Kasumi-1 (cell line): ENCODE data around the gene ALPK1.
"Not testable (repeated sequence)": the region's sequence is repeated elsewhere in the genome, so short reads cannot be mapped to it uniquely, and the experiment has no call there.

Experiments used
- DNase-seq, 2 experiments: peaks; one replicate each; lab custom pipeline; 2025; lab: John Stamatoyannopoulos, UW

The ALPK1 gene

DNA sequence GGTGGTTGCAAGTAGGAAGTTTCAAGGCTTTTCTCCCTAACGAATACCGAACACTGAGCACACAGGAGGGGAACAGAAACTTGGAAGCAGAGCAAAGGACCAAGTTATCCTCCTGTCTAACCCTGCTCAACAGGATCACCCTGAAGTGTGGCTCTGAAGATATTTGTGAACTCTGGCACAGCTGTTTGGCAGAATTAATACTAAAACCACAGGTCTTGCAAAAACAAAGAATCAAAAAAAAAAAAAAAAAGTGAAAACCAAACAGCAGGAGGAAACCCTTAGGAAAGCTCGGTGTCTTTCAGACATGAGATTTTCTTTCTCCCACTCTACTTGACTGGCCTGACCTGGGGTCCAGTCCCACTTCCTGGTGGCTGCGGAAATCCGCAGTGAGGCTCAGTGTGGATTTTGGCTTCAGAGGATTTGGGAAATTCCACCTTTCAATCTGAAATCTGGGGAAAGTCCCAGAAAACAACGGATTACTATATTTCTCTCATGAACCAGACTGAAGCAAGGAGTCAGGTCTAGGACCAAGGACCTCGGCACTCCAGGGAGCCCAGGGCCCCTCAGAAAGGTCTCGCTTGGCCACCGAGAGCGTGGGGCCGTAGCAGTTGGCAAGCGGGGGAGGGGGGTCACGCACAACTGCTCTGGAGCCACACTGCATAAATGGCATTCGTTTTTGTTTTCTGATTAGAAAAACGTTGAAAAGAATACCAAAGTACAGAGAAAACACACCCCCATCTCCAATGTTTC is 12.3 kb upstream of the ALPK1 start:
- DNase-seq, result peak in 1 of 2 experiments; percentile 15

DNA sequence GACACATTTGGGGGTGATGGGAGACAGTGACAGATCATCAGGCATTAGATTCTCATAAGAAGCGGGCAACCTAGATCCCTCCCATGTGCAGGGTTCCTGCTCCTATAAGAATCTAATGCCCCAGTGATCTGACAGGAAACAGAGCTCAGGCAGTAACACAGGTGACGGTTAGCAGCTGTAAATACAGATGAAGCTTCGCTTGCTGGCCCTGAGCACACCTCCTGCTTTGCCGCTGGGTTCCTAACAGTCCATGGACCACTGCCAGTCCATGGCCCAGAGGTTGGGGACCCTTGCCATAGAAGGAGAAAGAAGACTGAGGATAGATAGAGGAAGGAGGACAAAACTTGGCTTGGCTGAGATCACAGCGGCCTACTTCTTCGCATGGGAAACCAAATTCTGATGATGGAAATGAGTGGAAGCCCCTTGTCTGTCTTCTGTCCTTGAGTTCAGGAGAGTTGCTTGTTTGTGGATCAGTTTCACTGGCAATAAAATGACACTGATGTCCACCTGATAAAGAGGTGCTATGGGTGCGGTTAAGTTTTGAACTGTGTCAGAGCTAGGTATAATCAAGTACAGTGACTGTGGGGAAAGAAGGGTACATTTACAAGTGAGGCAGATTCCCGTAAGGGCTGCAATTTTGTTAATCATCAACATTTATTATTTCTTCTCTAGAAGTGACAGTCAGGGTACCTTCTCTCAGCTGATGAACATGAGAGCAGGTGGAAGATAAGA is 9.7 kb upstream of the ALPK1 start:
- DNase-seq, result no peak

- DNase-seq, result no peak
Measured at GRCh38 chr4:112288455-112288854, 8.7 kb upstream of the ALPK1 start.

DNA sequence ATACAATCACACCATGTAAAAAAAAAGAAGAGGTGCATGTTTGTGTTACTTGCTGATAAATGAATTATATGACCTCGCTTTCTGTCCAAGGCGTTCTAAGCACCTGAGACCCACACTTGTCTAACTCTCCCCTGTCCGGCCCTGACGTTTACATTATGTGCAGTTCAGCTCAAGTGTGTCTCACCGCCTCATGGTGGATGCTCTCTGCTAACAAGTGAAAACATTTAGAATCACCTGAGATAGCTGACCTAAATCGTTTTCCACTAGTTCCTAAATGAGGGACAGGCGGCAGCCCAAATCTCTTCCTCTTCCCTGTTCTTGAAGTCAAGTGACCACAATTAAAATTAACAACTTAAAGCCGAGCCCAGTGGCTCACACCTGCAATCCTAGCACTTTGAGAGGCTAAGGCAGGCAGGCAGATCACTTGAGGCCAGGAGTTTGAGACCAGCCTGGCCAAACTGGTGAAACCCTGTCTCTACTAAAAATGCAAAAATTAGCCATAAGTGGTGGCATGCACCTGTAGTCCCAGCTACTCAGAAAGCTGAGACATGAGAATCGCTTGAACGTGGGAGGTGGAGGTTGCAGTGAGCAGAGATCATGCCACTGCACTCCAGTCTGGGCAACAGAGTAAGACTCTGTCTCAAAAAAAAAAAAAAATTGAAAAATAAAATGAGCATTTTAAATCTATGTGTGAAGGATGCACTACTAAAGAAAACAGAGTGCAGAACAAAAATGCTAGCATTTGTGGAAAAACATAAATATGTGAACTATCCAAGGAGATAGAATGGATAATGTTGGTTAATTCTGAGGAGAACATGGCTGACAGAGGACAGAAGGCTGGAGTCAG is 7.5 kb upstream of the ALPK1 start:
- no peak for DNase-seq

DNA sequence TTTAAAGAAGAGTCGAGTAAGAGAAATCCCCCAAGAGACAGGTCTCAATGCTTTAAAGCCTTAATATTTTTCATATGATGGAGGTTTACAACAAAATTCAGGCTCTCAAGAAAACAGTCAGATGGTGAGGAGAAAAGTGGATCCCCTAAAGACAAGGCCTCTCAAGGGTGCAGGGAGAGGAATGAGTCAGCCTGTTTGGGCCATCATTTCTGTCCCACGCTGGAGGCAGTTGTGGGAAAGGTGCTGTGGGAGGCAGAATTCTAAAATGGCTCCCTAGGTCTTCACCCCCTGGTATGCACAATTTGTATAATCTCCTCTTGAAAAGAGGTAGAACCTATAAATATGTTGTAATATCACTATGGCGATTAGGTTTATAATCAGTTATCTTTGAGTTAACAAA is 6.8 kb upstream of the ALPK1 start:
- DNase-seq, result no peak

DNA sequence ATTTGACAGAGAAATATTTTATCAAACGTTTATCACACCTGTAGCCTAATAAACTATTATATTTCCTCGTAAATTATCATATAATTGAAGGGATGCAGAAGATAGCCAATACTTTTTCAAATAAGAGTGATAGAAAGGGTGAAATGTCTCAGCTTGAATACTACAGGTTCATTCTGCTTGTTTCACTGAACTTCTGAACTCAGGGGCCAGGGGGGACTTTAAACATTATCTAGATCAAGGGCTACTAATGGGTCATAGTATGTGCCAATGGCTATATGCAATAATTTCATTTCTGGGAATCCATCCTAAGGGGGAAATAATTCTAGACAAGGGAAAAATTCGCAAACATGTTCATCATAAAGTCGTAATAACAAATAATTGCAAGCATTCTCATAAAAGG is 2.6 kb downstream of the ALPK1 start:
- DNase-seq, result no peak

DNA sequence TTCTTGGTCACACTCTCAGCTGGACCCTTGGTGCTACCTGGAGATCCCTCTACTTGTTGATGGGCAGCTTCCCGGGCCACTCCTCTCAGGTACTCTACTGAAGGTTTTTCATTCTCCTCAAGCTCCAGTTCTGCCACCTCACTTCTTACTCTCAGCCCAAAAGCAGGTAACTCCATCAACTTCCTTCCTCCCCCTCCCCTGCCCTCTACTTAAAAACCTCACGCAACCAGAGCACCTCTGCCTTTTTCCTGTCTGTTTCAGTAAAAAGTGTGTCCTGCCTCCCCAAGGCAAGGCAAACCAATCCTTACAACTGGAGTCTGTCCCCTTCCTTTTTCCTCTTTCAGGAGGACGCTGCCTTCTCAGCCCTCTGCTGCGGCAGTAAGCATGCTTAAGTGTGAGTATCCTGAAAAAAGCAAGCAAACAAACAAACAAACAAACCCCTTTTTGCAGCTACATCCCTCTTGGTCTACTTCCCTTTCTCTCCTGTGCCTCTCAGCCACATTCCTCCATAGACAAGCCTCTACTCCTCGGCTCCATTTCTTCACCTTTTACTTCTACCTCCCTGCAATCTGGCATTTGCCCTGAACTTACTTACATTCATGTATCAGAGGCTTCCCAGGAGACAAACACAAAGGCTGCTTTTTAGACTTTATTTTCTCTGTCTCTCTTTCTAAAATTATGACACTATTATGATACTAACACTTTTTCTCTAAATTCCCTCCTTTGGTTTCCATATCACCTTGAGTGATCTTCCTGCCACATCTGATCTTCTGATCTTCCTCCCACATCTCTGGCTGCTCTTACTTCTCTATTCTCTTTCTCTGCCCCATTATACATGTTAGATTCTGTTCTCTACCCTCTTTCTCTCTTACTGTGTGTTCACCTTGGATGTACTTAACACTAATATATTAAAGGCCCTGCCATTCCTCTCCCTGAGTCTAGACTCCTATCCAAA is 5.4 kb downstream of the ALPK1 start:
- no peak for DNase-seq

DNA sequence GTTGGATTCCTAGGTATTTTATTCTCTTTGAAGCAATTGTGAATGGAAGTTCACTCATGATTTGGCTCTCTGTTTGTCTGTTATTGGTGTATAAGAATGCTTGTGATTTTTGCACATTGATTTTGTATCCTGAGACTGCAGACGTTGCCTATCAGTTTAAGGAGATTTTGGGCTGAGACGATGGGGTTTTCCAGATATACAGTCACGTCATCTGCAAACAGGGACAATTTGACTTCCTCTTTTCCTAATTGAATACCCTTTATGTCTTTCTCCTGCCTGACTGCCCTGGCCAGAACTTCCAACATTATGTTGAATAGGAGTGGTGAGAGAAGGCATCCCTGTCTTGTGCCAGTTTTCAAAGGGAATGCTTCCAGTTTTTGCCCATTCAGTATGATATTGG is 8.3 kb downstream of the ALPK1 start:
- DNase-seq, result not testable (repeated sequence)

DNA sequence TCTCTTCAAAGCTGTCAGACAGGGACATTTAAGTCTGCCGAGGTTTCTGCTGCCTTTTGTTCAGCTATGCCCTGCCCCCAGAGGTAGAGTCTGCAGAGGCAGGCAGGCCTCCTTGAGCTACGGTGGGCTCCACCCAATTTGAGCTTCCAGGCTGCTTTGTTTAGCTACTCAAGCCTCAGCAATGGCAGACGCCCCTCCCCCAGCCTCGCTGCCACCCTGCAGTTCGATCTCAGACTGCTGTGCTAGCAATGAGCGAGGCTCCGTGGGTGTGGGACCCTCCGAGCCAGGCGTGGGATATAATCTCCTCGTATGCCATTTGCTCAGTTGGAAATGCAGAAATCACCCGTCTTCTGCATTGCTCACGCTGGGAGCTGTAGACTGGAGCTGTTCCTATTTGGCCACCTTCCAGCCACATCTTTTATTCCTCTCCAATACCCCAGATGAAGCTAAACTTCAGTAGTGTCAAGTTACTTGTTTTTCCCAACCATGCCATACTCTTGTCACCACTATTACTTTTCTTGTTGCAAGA is 12.2 kb downstream of the ALPK1 start:
- peak in 1 of 2 experiments; percentile 29 for DNase-seq

DNA sequence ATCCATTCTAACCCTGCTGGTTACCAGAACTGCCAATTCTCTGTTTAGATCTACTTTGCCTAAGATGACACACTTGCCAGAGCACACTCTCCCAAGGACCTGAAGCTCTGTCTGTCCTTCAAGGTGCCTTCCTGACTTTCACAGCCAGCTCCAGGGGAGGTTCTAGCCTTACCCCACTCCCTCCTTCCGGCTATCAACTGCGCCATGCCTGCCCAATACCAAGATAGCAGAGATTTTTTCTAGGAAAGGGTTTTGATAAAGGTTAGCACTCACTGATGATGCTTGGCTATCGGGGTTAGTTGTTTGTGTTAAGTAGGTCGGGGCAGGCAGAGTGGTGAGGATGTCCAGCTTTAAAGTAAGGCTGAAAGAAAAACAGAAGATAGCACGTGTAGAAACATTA is 14.3 kb downstream of the ALPK1 start:
- DNase-seq, result no peak

GRCh38 chr4:112312610-112313239 is 15.6 kb downstream of the ALPK1 start:
- peak; percentile 58 to 62 for DNase-seq

GRCh38 chr4:112315446-112315845 is 18.3 kb downstream of the ALPK1 start:
- DNase-seq, result no peak

- peak in 1 of 2 experiments; percentile 4 for DNase-seq
Measured at GRCh38 chr4:112316360-112316759, 19.2 kb downstream of the ALPK1 start.

DNA sequence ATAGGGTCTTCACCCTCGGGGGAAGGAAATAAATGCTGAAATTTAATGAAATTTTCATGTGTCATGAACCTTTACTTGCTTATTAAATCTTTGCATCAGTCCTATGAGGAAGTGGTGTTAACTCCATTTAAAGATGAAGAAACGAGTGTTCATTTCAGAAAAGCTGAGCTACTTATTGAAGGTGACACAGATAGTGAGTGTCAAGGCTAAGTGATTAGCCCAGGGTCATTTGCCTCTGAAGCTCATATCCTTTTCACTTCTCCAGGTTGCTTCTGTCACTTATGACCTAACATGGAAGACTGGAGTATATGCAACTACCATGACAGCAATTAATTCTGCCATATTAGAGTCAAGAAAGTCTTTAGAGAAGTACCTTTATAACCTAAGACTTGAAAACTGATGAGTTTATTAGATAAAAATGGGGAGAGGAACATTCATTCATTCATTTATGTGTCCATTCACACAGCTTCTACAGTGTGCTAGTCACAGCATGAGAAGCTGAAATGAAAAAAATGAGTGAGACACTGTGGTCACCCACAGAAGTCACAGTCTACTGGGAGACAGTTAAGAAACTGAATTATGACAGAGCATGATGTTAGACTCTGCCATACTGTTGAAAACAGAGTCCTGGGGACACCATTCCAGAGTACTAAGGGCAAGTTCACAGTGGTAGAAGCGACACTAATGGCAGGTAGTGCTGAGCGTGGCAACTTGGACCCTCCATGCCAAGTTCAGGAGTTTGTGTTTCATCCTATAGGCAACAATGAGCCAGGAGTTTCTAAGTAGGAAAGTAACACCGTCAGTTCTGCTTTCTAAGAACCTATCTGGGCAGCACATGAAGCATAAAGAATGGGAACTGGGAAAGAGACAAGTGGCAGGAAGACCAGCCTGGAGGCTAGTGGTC is 21.3 kb downstream of the ALPK1 start:
- DNase-seq, result no peak

GRCh38 chr4:112321776-112322684 is 24.9 kb downstream of the ALPK1 start:
- DNase-seq, result peak; percentile 79 to 82

GRCh38 chr4:112322866-112323265 is 25.7 kb downstream of the ALPK1 start:
- no peak for DNase-seq

GRCh38 chr4:112325530-112325929 is 28.4 kb downstream of the ALPK1 start:
- no peak for DNase-seq

GRCh38 chr4:112327965-112328733 is 31.0 kb downstream of the ALPK1 start:
- peak; percentile 80 to 88 for DNase-seq
